Hematopoietic multipotent progenitor cell treated with erythropoietin and hydrocortisone succinate and interleukin-3 and kit ligand, for 6 days (in vitro differentiated cells): ENCODE data around the gene ZNF318.
A peak's percentile ranks its signal among the peaks of the same experiment; 100 is the strongest.
"Not testable (repeated sequence)": the region's sequence is repeated elsewhere in the genome, so short reads cannot be mapped to it uniquely, and the experiment has no call there.

Experiments used
- DNase-seq: peaks from one replicate; pipeline ENCODE4 v3.0.0-alpha.2; 2015

The ZNF318 gene, protein sequence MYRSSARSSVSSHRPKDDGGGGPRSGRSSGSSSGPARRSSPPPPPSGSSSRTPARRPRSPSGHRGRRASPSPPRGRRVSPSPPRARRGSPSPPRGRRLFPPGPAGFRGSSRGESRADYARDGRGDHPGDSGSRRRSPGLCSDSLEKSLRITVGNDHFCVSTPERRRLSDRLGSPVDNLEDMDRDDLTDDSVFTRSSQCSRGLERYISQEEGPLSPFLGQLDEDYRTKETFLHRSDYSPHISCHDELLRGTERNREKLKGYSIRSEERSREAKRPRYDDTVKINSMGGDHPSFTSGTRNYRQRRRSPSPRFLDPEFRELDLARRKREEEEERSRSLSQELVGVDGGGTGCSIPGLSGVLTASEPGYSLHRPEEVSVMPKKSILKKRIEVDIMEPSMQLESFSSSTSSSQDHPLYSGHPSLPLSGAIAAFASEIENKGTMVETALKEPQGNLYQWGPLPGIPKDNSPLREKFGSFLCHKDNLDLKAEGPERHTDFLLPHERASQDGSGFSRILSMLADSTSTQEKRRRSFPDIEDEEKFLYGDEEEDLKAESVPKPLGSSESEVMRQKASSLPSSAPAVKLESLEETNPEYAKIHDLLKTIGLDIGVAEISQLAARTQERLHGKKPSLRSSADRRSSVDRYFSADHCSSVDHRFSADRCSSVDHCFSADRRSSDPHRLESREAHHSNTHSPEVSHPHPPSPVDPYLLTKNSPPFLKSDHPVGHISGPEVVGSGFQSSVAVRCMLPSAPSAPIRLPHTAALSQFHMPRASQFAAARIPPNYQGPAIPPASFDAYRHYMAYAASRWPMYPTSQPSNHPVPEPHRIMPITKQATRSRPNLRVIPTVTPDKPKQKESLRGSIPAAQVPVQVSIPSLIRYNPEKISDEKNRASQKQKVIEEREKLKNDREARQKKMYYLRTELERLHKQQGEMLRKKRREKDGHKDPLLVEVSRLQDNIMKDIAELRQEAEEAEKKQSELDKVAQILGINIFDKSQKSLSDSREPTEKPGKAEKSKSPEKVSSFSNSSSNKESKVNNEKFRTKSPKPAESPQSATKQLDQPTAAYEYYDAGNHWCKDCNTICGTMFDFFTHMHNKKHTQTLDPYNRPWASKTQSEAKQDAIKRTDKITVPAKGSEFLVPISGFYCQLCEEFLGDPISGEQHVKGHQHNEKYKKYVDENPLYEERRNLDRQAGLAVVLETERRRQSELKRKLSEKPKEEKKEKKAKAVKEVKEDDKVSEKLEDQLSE (N-terminal part only)

DNA sequence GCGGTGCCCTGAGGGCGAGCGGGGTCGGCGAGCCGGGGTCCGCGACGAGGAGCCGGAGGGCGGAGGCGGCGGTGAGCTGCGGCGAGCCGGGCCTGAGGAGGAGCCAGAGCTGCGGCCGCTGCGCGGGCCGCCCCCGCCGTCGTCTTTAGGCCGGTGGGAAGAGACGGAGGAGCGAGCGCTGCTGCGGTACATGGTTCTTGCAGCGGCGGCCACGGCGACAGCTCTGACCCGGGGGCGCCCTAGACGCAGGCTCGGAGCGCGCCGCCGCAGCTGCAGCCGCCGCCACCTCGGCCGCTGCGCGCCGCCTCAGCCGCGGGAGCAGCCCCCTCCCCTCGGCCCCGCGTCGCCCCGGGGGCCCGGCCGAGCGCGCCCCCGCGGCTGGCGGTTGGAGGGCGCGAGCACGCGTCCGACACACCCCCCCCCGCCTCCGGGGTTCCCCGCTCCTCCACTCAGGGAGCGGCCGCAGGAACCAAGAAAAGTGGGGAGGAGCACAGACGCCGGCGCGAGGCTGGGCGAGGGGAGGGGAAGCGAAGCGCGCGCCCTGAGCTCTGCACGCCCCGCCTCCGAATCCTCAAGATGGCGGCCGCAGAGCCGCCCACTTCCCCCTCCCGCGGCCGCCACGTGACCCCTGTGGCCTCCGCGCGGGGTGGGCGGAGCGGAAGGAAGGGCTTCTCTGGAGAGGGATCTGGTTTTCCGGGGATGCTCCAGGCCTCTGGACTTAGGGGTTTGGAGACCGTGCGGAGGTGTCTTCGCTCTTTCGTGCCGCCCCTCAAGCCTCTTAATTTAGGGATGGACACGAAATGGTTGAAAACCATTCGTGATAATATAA, at the start of gene ZNF318:
TSS of gene ZNF318 (minus strand) at position 474 of the 829 bp plus-strand sequence. CDS start at position 192, 282 bp downstream.
- peak; percentile 99 for DNase-seq

DNA sequence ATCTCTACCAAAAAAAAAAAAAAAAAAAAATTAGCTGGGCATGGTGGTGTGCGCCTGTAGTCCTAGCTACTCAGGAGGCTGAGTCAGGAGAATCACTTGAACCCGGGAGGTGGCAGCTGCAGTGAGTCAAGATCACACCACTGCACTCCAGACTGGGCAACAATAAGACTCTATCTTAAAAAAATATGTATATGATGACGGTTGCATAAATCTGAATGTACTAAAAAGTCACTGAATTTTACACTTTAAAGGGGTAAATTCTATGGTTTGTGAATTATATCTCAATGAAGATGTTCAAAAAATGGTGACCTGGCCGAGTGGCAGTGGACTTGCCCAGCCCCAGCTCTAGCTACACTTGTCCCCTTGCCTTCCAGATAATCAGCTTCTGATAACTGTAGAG, 47.5 kb upstream of the ZNF318 start:
- no peak for DNase-seq

DNA sequence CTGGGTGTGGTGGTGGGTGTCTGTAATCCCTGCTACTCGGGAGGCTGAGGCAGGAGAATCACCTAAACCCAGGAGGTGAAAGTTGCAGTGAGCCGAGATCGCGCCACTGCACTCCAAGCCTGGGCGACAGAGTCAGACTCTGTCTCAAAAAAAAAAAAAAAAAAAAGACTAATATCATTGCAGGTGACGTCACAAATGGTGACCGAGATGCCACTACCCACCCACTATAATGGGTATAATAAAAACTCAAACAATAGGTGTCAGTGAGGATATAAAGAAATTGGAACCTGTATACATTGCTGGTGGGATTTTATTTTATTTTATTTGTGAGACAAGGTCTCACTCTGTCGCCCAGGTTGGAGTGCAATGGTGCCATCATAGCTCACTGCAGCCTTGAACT, 45.8 kb upstream of the ZNF318 start:
- not testable (repeated sequence) for DNase-seq

DNA sequence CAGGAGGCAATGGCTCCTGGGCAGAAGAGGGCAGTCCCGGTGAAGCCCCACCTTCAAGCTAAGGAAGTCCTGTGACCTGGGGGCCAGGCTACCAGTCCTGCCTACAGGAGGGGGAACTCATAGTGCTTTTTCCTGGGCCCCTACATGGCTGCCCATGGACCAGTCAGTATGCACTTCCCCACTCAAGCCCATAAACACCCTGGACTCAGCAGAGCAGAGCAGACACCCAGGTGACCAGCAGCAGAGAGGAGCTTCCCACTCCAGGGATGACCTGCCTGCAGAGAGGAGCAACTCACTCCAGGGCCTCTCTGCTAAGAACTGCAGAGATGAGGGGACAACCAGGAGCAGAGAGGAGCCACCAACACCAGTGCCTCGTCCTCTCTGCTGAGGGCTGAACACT, 43.6 kb upstream of the ZNF318 start:
- DNase-seq: no peak

DNA sequence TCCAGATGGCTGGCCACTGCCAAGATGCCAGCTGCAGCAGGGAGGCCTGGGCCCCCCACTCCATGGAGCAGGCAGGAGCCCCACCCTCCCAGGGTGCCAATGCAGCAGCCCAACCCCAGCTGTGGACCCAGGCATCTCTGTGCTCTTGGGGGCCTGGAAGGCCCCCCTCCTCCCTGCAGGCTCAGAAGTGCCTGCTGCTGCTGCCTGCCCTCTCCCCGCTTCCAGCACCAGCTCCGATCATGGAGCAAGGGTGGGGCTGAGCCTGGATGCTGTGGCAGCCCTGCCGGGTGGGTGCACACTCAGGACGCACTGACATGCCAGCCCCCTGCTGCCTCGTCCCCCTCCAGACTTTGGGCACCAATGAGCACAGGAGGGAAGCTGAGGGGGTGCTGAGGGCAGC, 43.1 kb upstream of the ZNF318 start:
- no peak for DNase-seq

DNA sequence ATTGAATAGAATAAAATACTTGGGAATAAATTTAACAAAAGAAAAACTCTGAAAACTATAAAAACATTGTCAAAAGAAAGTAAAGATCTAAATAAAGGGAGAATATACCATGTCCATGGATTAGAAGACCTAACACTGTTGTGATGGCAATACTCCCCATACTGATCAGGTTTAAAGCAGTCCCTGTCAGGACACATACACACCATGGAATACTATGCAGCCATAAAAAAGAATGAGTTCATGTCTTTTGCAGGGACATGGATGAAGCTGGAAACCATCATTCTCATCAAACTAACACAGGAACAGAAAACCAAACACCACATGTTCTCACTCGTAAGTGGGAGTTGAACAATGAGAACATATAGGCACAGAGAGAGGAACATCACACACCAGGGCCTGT, 41.3 kb upstream of the ZNF318 start:
- not testable (repeated sequence) for DNase-seq

DNA sequence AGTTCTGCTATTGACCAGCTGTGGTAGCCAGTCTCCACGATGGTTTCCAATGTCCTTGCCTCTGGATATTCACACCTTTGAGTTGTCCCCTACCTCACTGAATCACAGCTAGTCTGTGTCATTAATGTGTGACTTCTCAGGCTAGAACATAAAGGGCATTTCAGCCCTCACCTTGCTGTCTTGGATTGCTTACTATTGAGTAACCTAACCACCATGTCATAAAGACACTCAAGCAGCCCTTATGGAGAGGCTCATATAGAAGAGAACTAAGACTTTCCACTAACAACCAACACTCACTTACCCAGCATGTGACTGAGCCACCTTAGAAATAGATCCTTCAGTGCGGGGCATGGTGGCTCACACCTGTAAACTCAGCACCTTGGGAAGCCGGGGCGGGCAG, 38.8 kb upstream of the ZNF318 start:
- DNase-seq: no peak

DNA sequence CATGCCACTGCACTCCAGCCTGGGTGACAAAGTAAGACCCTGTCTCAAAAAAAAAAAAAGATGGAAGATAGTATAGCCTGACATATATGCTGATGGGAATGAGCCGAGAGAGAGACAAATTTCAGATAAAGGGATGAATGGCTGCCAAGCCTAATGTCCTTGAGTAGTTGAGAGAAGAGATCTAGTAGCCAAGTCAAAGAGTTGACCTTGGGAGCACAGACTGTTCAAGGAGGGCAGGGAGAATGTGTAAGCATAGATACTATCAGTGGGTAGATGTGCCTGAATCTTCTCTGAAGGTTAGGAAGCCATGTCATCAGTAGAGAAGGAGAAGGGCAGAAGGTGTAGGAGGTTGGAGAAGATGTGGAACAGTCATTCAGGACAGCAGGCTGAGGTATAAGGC, 37.8 kb upstream of the ZNF318 start:
- no peak for DNase-seq

DNA sequence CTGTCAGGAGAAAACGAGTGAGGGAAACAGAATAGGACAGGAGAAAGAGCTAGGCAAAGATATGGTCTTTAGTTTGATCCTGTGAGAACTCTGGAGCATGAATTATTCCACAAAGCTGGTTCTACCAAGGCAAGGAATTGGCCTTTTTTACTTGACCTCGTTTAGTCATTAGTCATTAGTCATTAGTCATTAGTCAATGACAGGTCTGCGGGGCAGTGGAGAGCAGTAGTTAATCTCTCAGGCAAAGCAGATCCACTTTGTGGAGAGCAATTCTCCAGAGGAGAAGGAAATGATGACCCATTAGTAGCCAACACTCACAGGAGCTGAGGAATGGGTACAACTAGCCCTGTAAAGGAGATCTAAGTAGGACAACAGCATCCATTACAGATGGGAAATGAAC, 35.9 kb upstream of the ZNF318 start:
- DNase-seq: no peak

DNA sequence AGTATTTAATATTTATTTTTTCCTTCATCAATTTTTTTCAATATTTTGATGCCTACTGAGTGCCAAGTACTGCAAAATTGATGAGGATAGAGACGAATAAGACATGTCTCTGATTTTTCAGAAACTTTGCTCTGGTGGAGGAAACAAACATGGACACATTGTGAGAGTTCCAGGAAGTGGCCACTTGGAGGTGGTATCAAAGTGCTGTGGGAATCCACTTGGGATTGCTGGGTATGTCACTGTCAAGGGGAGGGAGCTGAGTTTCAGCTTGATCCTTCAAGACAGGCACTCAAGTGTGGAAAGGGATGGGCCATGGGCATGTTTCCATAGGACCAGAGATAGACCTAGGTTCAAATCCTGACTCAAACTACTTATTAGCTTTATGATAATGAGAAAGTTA, 33.4 kb upstream of the ZNF318 start:
- DNase-seq: no peak

DNA sequence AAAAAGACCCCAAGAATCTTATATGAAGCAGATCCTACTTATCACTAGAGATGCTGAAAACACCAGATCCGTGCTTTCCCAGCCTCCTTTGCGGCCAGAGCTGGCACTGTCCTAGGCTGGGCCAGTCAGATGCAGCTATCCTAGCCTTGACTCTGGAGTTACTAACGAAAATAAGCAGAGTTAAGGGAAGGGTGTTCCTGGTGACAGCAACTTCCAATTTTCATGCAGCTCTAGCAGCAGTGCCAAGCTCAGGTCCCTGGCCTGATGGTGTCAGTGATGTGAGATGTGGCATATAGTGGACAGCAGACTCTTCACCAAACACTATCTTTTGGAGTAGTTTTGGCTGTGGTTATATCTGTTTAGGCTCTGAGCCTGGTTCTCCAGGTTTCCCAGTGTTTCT, 32.3 kb upstream of the ZNF318 start:
- no peak for DNase-seq

DNA sequence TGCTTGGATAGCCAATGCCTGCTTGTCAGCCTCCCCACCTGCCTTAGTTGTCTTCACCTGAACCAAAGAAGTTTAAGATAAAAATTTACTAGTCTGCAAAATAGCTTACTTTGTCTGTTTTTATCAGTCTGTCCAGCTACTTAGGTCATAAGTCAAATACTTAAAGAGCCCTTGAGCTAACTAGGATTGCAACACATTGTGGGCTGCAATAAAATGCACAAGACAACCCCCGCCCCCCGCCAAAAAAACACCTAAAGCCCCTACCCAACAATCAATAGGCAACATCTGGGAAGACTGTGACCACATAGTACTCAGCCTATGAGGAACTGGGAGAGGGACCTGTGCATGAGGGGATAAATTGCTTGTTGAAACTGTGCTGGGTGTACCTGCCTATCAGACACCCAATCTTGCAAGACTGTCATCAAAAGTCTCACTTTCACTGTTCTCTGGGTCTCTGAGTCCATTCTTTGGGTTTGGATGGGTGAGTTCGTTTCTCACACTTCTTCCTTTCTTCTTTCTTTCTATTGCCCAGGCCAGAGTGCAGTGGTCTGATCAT, 30.6 kb upstream of the ZNF318 start:
- DNase-seq: no peak

DNA sequence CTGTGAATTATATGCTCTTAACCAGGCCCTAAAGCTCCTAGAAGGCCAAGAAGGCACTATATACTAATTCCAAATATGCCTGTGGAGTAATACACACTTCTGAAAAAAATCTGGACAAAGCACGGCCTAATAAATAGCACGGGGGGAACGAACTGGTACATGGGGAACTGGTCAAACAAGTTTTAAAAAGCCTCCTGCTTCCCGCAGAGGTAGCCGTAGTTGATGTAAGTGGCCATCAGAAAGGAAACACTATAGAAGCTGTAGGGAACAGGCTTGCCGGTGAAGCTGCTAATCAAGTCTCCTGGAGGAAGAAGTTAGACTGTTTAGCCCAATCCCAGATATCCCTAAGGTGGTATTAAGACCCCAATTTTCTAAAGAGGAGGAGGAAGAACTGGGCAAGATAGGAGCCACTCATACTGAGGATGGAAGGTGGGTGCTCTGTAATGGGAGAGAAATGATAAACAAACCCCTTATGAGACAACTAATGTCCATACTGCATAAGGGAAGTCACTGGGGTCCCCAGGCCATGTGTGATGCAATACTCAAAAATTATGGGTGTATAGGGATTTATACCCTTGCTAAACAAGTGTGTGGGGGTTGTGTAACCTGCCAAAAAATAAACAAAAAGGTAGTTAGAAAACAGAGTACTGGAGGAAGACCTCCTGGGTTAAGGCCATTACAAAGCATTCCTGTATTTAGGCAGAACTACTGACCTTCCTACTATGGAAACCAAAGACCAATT, 27.1 kb upstream of the ZNF318 start:
- DNase-seq: no peak

DNA sequence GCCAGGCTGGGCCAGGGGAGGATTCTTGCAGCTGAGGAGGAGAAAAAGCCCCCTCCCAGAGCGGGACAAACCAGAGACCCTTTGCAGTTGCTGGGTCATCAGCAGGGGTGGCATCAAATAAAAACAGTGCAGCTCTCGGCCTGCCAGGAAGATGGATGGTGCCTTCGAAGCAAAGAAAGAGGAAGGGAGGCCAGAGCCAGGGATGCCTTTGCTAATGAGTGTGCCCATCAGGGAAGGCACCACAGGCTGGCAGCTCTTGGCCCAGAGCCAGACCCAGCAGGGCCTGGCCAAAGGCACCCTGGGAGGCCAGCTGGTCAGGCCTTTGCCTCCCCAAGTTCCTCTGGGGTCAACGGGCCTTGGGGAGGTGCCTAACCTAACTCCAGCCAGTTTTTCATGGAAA, 26.3 kb upstream of the ZNF318 start:
- DNase-seq: no peak

DNA sequence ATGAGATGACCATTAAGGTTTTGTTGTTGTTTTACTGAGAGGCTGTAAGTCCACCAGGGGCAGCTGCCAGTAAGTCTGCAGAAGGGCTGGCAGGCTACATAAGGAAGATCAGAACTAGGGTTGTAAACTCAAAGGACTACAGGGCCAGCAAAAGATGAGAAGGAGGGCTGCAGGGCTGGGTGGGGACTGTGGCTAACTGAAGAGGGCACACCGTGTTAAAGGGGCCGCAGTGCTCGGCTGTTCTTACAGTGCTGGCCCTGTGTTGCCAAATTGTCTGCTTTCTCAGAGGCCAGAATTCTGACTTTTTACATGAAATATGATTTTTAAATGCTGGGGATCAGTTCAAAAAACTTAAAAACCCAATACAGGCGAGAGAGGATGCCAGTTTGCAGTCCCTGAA, 25.5 kb upstream of the ZNF318 start:
- DNase-seq: no peak

DNA sequence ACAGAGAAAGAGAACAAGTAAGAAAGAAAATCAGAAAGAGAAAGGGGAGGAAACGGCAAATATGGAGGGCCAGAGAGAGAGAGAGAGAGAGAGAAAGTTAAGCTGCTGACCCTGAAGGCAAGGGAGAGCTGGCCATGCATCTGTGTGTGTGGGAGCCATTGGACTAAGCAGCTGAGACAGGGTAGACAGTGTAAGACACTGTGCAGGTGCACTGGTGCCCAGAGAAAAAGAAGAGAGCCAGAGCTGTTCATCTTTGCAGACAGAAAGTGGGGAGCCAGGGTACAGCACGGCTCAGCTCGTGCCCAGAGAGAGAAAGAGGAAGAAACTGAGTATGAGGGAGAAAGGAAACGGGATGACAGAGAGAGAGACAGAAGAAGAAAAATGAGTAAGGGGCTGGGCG, 24.2 kb upstream of the ZNF318 start:
- DNase-seq: no peak

DNA sequence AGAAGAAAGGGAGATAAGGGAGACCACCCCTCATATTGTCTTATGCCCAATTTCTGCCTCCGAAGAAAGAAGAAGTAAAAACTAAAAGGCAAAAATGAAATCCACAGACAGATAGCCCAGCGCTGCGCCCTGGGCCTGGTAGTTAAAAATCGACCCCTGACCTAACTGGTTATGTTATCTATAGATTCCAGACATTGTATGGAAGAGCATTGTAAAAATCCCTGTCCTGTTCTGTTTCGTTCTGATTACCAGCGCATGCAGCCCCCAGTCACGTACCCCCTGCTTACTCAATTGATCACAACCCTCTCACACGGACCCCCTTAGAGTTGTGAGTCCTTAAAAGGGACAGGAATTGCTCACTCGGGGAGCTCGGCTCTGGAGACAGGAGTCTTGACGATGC, 23.7 kb upstream of the ZNF318 start:
- not testable (repeated sequence) for DNase-seq

DNA sequence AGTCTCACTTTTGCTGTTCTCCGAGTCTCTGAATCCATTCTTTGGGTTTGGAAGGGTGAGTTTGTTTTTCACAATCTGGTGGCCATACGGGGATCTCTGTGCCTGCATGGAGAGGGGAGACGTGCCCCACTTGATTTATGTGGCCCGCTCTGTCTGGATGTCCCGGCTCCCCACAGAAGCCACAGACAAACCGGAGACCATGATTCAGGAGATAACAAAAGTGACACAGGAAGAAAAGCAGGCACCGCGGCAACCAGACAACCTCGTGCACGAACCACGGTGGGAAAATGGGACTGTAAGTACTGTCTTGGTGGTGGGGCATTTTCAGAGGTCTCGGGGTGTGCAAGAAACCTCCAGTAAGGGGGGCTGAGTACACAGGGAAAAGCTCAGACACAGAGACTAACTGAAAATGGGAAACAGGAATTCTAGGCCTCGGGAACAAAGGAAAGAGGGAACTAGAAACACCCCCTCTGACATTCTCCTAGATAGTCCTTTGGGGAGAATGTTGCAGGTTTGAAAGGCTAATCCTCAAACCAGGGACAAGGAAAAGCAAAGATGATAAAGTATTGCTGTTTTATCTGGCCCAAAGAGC, 22.1 kb upstream of the ZNF318 start:
- peak; percentile 62 for DNase-seq

DNA sequence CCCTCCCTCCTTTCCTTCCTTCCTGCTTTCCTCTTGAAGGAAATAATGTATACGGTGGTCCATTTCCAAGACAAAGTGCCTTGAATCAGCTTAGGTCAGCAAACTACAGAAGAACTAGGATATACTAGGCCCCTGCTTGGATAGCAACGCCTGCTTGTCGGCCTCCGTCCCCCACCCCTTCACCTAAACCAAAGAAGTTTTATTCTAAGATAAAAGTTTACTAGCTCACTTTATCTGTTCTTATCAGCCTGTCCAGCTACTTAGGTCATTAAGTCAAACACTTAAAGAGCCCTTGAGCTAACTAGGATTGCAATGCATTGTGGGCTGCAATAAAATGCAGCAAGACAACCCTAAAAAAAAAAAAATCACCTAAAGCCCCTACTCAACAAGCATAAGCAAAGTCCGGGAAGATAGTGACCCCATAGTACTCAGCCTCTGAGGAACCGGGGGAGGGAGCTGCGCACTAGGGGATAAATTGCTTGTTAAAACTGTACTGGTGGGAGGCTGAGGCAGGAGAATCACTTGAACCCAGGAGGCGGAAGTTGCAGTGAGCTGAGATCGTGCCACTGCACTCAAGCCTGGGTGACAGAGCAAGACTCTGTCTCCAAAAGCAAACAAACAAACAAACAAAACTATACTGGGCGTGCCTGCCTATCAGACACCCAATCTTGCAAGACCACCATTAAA, 21.4 kb upstream of the ZNF318 start:
- peak; percentile 57 for DNase-seq

DNA sequence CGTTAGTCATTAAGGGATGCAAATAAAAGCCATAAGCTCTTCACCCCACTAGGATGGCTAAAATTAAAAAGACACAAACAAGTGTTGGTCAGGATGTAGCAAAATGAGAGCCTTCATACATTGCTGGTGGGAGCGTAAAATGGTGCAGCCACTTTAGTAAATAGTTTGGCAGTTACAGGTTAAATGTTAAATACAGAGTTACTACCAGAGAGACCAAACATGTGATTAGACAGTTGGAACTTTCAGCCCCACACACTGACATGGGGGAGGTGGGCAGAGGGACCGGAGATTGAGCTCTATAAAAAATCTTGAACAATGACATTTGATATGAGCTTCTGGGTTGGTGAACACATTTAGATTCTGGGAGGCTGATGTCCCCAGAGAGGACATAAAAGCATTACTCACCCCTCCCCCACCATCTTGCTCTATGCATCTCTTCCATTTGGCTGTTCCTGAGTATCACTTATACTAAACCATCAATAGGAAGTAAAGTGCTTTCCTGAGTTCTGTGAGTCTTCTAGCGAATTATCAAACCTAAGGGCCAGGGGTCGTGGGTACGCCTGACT, 20.4 kb upstream of the ZNF318 start:
- no peak for DNase-seq
